ENCODE data around the gene TMIGD2. TPM values are rescaled to one million over a fixed set of nuclear protein-coding genes. Genes with fewer than 3 reads are reported as not detected.
A peak's percentile ranks its signal among the peaks of the same experiment; 100 is the strongest.
"Not testable (repeated sequence)": the region's sequence is repeated elsewhere in the genome, so short reads cannot be mapped to it uniquely, and the experiment has no call there.

The TMIGD2 gene
- total and polyA plus RNA-seq, 2 of the 4 experiments (the other 2 are of a cell fraction): not detected

DNA sequence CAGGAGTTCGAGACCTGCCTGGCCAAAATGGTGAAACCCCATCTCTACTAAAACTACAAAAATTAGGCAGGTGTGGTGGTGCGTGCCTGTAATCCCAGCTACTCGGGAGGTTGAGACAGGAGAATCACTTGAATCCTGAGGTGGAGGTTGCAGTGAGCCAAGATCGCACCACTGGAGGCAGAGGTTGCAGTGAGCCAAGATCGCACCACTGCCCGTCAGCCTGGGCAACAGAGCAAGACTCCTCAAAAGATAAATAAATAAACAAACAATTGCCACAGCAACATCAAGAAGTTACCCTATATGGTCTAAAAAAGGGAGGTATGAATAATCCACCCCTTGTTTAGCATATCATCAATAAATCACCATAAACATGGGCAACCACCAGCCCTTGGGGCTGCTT, 56.3 kb downstream of the TMIGD2 start:
- in situ Hi-C loops (cut with MboI; ENCODE audit: low sequenced_read_pairs): not testable (repeated sequence)

More for the DNA sequence above, 56.3 kb downstream of the TMIGD2 start:
- CTCF ChIA-PET; H2BK120ac ChIP-seq (ENCODE audit: low read depth, low read length); H3K9me3 ChIP-seq (ENCODE audit: control insufficient read depth, insufficient read depth, low read length); H2BK15ac ChIP-seq (ENCODE audit: low read depth, low read length); ATAC-seq (ENCODE audit: low read depth); H3K4me3 ChIP-seq (ENCODE audit: insufficient read depth, low read depth, low read length); dilution Hi-C loops (cut with HindIII; ENCODE audit: low sequenced_read_pairs, unreplicated experiment); H3K4me2 ChIP-seq (ENCODE audit: low read depth, low read length); DNase-seq; BruUV-seq (replicated peaks); H3K9ac ChIP-seq (ENCODE audit: low read depth, low read length); intact Hi-C loops (cut with micrococcal nuclease); H2BK20ac ChIP-seq (ENCODE audit: low read depth, low read length); H4K91ac ChIP-seq (ENCODE audit: insufficient read depth, low read depth, low read length); H2AFZ ChIP-seq (replicated peaks; ENCODE audit: low read length, poor library complexity); H3K4me1 ChIP-seq (ENCODE audit: control insufficient read depth, insufficient read depth, low read length); H4K20me1 ChIP-seq (ENCODE audit: insufficient read depth, low read length); POLR2A ChIA-PET (ENCODE audit: unreplicated experiment); H2AK5ac ChIP-seq (ENCODE audit: low read depth, low read length); H2AK9ac ChIP-seq (replicated peaks; ENCODE audit: low read depth, low read length, poor library complexity); H3K56ac ChIP-seq (ENCODE audit: extremely low read depth, insufficient read depth, low read length); H3K18ac ChIP-seq (ENCODE audit: low read depth, low read length); H3K23ac ChIP-seq (ENCODE audit: low read depth, low read length); H2BK5ac ChIP-seq (ENCODE audit: low read depth, low read length, poor library complexity, severe bottlenecking); H3K9me1 ChIP-seq (ENCODE audit: insufficient read depth, low read length); H3K27me3 ChIP-seq (ENCODE audit: control insufficient read depth, insufficient read depth, low read length); H3K4ac ChIP-seq (ENCODE audit: low read depth, low read length); H3K14ac ChIP-seq (replicated peaks; ENCODE audit: low read depth, low read length); H3K27ac ChIP-seq (ENCODE audit: insufficient read depth, low read length): not testable (repeated sequence)
- Histone ChIP-seq H3K79me1 (ENCODE audit: low read depth in 1 of 2, low read length in 2 of 2) (peaks cover 13 to 17% of the 10 kb centered on the region in 2 experiments; a peak in 3 of 4 replicates), H3K36me3 (ENCODE audit: control insufficient read depth, insufficient read depth, low read length) (peaks cover 14% of the 10 kb centered on the region), H4K5ac (ENCODE audit: low read depth, low read length) (peak overlapping the region; percentile 94), H4K8ac (ENCODE audit: low read depth in 2 of 2, low read length in 2 of 2) (peak overlapping the region; percentile 99)
- WGBS, 2 experiments (ENCODE audit: extremely low coverage in 2 of 2, insufficient read length in 1 of 2): no CpG with 5 or more reads among the region's 6 CpGs

Other genes with a start within 250 kb of the TMIGD2 start
- gene ZBTB7A, start 235.5 kb downstream of the TMIGD2 start, total RNA-seq (2012; rRNA removed): 3.2 and 4.2 TPM in 2 replicates
- gene ZBTB7A, start 235.5 kb downstream of the TMIGD2 start, polyA plus RNA-seq (2012; rRNA removed): 10.3 and 14.7 TPM in 2 replicates
- 107 and 115 TPM in 2 replicates for gene MAP2K2, start 178.3 kb downstream of the TMIGD2 start, total RNA-seq (2012; rRNA removed)
- gene MAP2K2, start 178.3 kb downstream of the TMIGD2 start, polyA plus RNA-seq (2012; rRNA removed): 151 and 196 TPM in 2 replicates
- gene CREB3L3, start 148.8 kb downstream of the TMIGD2 start, total RNA-seq (2012; rRNA removed): not detected in 2 replicates
- not detected in 2 replicates for gene CREB3L3, start 148.8 kb downstream of the TMIGD2 start, polyA plus RNA-seq (2012; rRNA removed)
- gene SIRT6, start 119.8 kb downstream of the TMIGD2 start, total RNA-seq (2012; rRNA removed): 3.9 and 6.1 TPM in 2 replicates
- 25.3 and 31.6 TPM in 2 replicates for gene SIRT6, start 119.8 kb downstream of the TMIGD2 start, polyA plus RNA-seq (2012; rRNA removed)
- gene ANKRD24, start 119.7 kb downstream of the TMIGD2 start, total RNA-seq (2012; rRNA removed): 0.18 and 0.28 TPM in 2 replicates
- 0.21 and 0.29 TPM in 2 replicates for gene ANKRD24, start 119.7 kb downstream of the TMIGD2 start, polyA plus RNA-seq (2012; rRNA removed)
- 0.28 and 0.36 TPM in 2 replicates for gene EBI3, start 72.9 kb downstream of the TMIGD2 start, total RNA-seq (2012; rRNA removed)
- 2.7 and 3.0 TPM in 2 replicates for gene EBI3, start 72.9 kb downstream of the TMIGD2 start, polyA plus RNA-seq (2012; rRNA removed)
- gene YJU2, start 55.3 kb downstream of the TMIGD2 start, total RNA-seq (2012; rRNA removed): 15.6 and 20.3 TPM in 2 replicates
- gene YJU2, start 55.3 kb downstream of the TMIGD2 start, polyA plus RNA-seq (2012; rRNA removed): 18.8 and 18.9 TPM in 2 replicates
- gene SHD, start 23.1 kb downstream of the TMIGD2 start, total RNA-seq (2012; rRNA removed): not detected in 2 replicates
- not detected in 2 replicates for gene SHD, start 23.1 kb downstream of the TMIGD2 start, polyA plus RNA-seq (2012; rRNA removed)
- gene FSD1, start 2.2 kb upstream of the TMIGD2 start, total RNA-seq (2012; rRNA removed): 17.4 and 19.2 TPM in 2 replicates
- 23.4 and 24.4 TPM in 2 replicates for gene FSD1, start 2.2 kb upstream of the TMIGD2 start, polyA plus RNA-seq (2012; rRNA removed)
- 1.3 and 1.4 TPM in 2 replicates for gene STAP2, start 36.4 kb upstream of the TMIGD2 start, total RNA-seq (2012; rRNA removed)
- gene STAP2, start 36.4 kb upstream of the TMIGD2 start, polyA plus RNA-seq (2012; rRNA removed): 3.2 and 3.4 TPM in 2 replicates
- gene MPND, start 41.2 kb upstream of the TMIGD2 start, total RNA-seq (2012; rRNA removed): 2.3 and 3.3 TPM in 2 replicates
- 8.1 and 9.8 TPM in 2 replicates for gene MPND, start 41.2 kb upstream of the TMIGD2 start, polyA plus RNA-seq (2012; rRNA removed)
- 28.1 and 32.2 TPM in 2 replicates for gene SH3GL1, start 98.2 kb upstream of the TMIGD2 start, total RNA-seq (2012; rRNA removed)
- 138 and 161 TPM in 2 replicates for gene SH3GL1, start 98.2 kb upstream of the TMIGD2 start, polyA plus RNA-seq (2012; rRNA removed)
- 11.4 and 12.4 TPM in 2 replicates for gene CHAF1A, start 100.3 kb upstream of the TMIGD2 start, total RNA-seq (2012; rRNA removed)
- 22.9 and 26.7 TPM in 2 replicates for gene CHAF1A, start 100.3 kb upstream of the TMIGD2 start, polyA plus RNA-seq (2012; rRNA removed)
- gene UBXN6, start 155.4 kb upstream of the TMIGD2 start, total RNA-seq (2012; rRNA removed): 74.2 and 84.2 TPM in 2 replicates
- gene UBXN6, start 155.4 kb upstream of the TMIGD2 start, polyA plus RNA-seq (2012; rRNA removed): 86.5 and 98.3 TPM in 2 replicates
- 35.8 and 45.5 TPM in 2 replicates for gene HDGFL2, start 169.9 kb upstream of the TMIGD2 start, total RNA-seq (2012; rRNA removed)
- gene HDGFL2, start 169.9 kb upstream of the TMIGD2 start, polyA plus RNA-seq (2012; rRNA removed): 48.5 and 53.0 TPM in 2 replicates
- gene PLIN4, start 216.1 kb upstream of the TMIGD2 start, total RNA-seq (2012; rRNA removed): under 0.01 TPM in 2 replicates
- 0.07 and 0.09 TPM in 2 replicates for gene PLIN4, start 216.1 kb upstream of the TMIGD2 start, polyA plus RNA-seq (2012; rRNA removed)
- not detected in 2 replicates for gene PLIN5, start 232.8 kb upstream of the TMIGD2 start, total RNA-seq (2012; rRNA removed)
- not detected in 2 replicates for gene PLIN5, start 232.8 kb upstream of the TMIGD2 start, polyA plus RNA-seq (2012; rRNA removed)
- gene LRG1, start 237.6 kb upstream of the TMIGD2 start, total RNA-seq (2012; rRNA removed): not detected in 2 replicates
- 0.03 TPM in 1 of 2 replicates, not detected in the other for gene LRG1, start 237.6 kb upstream of the TMIGD2 start, polyA plus RNA-seq (2012; rRNA removed)